A673 (cell line): ENCODE results near the gene FGF12. TPM values are rescaled to one million over a fixed set of nuclear protein-coding genes. Genes with fewer than 3 reads are reported as not detected.

Source experiments
- BruUV-seq: library from RNA; stranded (reverse); fragments of 400-500 nt; replicated peaks from 2 replicates; lab custom pipeline; 2021; lab: Mats Ljungman, UMichigan
- CTCF ChIA-PET: fragments of 300-600 bp; sonication (Branson Sonifier 250); formaldehyde crosslinking; loops from one replicate; lab custom pipeline; 2022; ENCODE audit warnings: antibody characterized with exemption; lab: Charles Lee
- POLR2A ChIA-PET: fragments of 300-600 bp; sonication (Branson Sonifier 250); formaldehyde crosslinking; loops from one replicate; lab custom pipeline; 2022; ENCODE audit warnings: antibody characterized with exemption; ENCODE audit not compliant: low non-redundant PET; lab: Charles Lee
- DNase-seq: peaks from one replicate; pipeline ENCODE4 v3.0.0-alpha.2; 2015; ENCODE audit warnings: low spot score
- H3K27ac ChIP-seq: fragments of 200-600 bp; sonication (generic); 2 replicates; pipeline ENCODE4 v1.5.1; 2016; ENCODE audit warnings: mixed run types, low read depth, mild to moderate bottlenecking, mixed read lengths, antibody characterized with exemption, low read length; ENCODE audit not compliant: poor library complexity, severe bottlenecking
- H3K27me3 ChIP-seq: fragments of 200-600 bp; sonication (generic); replicated peaks from 2 replicates; pipeline ENCODE4 v1.6.1; 2017; ENCODE audit warnings: mixed run types, low read depth, mild to moderate bottlenecking, mixed read lengths, antibody characterized with exemption, low read length; ENCODE audit not compliant: insufficient read depth, poor library complexity
- H3K36me3 ChIP-seq: fragments of 200-600 bp; sonication (generic); 2 replicates; pipeline ENCODE4 v1.6.1; 2016; ENCODE audit warnings: mixed run types, mild to moderate bottlenecking, mixed read lengths, antibody characterized with exemption, low read length; ENCODE audit not compliant: insufficient read depth, poor library complexity, severe bottlenecking
- H3K4me1 ChIP-seq: fragments of 200-600 bp; sonication (generic); 2 replicates; pipeline ENCODE4 v1.6.1; 2017; ENCODE audit warnings: mixed run types, mild to moderate bottlenecking, mixed read lengths, antibody characterized with exemption, low read length; ENCODE audit not compliant: insufficient read depth, poor library complexity, severe bottlenecking
- H3K4me3 ChIP-seq: fragments of 200-600 bp; sonication (generic); 2 replicates; pipeline ENCODE4 v1.5.1; 2016; ENCODE audit warnings: low read depth, mixed run types, mild to moderate bottlenecking, mixed read lengths, low read length; ENCODE audit not compliant: poor library complexity, severe bottlenecking
- H3K9me3 ChIP-seq: fragments of 200-600 bp; sonication (generic); 2 replicates; pipeline ENCODE4 v1.6.1; 2016; ENCODE audit warnings: mixed run types, low read depth, mild to moderate bottlenecking, mixed read lengths, antibody characterized with exemption, low read length; ENCODE audit not compliant: poor library complexity, severe bottlenecking
- EZH2 ChIP-seq: fragments of 200-600 bp; sonication (generic); IDR thresholded peaks from 2 replicates; pipeline ENCODE4 v1.6.1; 2017; ENCODE audit warnings: borderline replicate concordance, low read depth, mild to moderate bottlenecking, mixed read lengths, antibody characterized with exemption, low read length; ENCODE audit not compliant: poor library complexity, severe bottlenecking
- intact Hi-C: fragments of 100-400 bp; cut with micrococcal nuclease; formaldehyde crosslinking; loops from one replicate; pipeline ENCODE4 v1.10.0; 2022; ENCODE audit not compliant: unreplicated experiment
- total RNA-seq: library from RNA; stranded (reverse); gene quantifications from 2 replicates; pipeline ENCODE4 v1.2.3, GENCODE V29; 2021
- TF ChIP-seq, protein P1 (sequence below): fragments of 300-800, 200-600 bp; sonication (generic); conservative IDR thresholded peaks from 2 replicates; pipeline ENCODE4 v1.5.1; 2017; ENCODE audit warnings: low read depth, mild to moderate bottlenecking, antibody characterized with exemption, low read length, moderate library complexity, mixed read lengths

Gene FGF12
- total RNA-seq, 1 experiment from 2014 or later = 2.3 TPM

DNA sequence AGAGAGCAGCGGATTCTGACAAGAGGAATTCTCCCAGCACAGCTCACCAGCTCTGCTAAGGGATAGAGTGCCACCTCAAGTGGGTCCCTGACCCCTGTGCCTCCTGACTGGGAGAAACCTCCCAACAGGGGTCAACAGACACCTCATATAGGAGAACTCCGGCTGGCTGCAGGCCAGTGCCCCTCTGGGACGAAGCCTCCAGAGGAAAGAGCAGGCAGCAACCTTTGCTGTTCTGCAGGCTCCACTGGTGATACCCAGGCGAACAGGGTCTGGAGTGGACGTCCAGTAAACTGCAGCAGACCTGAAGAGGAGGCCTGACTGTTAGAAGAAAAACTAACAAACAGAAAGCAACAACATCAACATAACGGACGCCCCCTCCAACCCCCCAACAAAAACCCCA lies 31.3 kb upstream of the FGF12 start:
- Histone ChIP-seq H3K27ac (no peak overlapping the region), H3K9me3 (no peaks in the 10 kb centered on the region), H3K4me3 (no peak overlapping the region), H3K27me3 (no peaks in the 10 kb centered on the region), H3K36me3 (no peaks in the 10 kb centered on the region), H3K4me1 (no peaks in the 10 kb centered on the region)
- TF ChIP-seq EZH2 = no peak
- TF ChIP-seq, protein P1, sequence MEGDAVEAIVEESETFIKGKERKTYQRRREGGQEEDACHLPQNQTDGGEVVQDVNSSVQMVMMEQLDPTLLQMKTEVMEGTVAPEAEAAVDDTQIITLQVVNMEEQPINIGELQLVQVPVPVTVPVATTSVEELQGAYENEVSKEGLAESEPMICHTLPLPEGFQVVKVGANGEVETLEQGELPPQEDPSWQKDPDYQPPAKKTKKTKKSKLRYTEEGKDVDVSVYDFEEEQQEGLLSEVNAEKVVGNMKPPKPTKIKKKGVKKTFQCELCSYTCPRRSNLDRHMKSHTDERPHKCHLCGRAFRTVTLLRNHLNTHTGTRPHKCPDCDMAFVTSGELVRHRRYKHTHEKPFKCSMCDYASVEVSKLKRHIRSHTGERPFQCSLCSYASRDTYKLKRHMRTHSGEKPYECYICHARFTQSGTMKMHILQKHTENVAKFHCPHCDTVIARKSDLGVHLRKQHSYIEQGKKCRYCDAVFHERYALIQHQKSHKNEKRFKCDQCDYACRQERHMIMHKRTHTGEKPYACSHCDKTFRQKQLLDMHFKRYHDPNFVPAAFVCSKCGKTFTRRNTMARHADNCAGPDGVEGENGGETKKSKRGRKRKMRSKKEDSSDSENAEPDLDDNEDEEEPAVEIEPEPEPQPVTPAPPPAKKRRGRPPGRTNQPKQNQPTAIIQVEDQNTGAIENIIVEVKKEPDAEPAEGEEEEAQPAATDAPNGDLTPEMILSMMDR = no peak
- intact Hi-C loops = no loop called here
- no peak for DNase-seq
- ChIA-PET CTCF (no interaction called here), POLR2A (no interaction called here)
- no TSS peak for BruUV-seq

GRCh38 chr3:192751148-192751547 lies 23.8 kb upstream of the FGF12 start:
- DNase-seq = no peak
- Histone ChIP-seq H3K36me3 (no peaks in the 10 kb centered on the region), H3K27ac (no peak overlapping the region), H3K4me3 (no peak overlapping the region), H3K9me3 (no peaks in the 10 kb centered on the region), H3K27me3 (no peaks in the 10 kb centered on the region), H3K4me1 (no peaks in the 10 kb centered on the region)
- CTCF ChIA-PET = no interaction called here
- intact Hi-C loops = loop anchor here (2.0 kb wide), 1 partner anchor 20 kb away; no protein-coding TSS in a partner anchor
- POLR2A ChIA-PET = no interaction called here
- TF ChIP-seq, protein P1 = no peak
- TF ChIP-seq EZH2 = no peak
- BruUV-seq = no TSS peak

DNA sequence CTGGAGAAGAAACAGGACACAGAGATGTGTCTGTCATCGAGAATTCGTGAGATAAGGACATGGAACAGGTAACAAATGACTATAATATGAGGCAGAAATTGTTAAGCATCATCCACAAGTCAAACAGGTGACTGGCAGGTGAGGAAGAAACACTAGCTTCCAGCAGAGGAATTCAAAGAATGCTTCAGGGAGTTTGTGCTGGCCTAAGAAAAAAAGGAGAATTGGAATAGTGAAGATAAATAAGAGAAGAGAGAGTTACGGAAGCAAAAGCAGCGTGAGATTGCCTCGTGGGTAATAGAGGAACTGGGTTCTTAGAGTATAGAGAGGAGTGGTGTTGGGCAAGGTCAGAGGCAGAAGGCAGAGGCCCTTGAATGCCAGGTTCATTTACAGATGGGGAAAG lies 22.9 kb upstream of the FGF12 start:
- no peak overlapping the region for H3K27ac ChIP-seq
- H3K36me3 ChIP-seq = no peaks in the 10 kb centered on the region
- no peak for DNase-seq
- no peaks in the 10 kb centered on the region for H3K9me3 ChIP-seq
- no peaks in the 10 kb centered on the region for H3K4me1 ChIP-seq
- no peak for TF ChIP-seq EZH2
- TF ChIP-seq, protein P1 = no peak
- H3K27me3 ChIP-seq = no peaks in the 10 kb centered on the region
- ChIA-PET POLR2A (no interaction called here), CTCF (no interaction called here)
- intact Hi-C loops = loop anchor here (2.0 kb wide), 1 partner anchor 19 kb away; no protein-coding TSS in a partner anchor
- no peak overlapping the region for H3K4me3 ChIP-seq
- no TSS peak for BruUV-seq
